IPS-15b (cell line): ENCODE results near the gene SNX9.

Experiments used
- H3K27me3 ChIP-seq: one replicate; pipeline ENCODE4 v1.6.1; 2013; ENCODE audit warnings: low read length; ENCODE audit not compliant: control insufficient read depth, insufficient read depth
- H3K36me3 ChIP-seq: one replicate; pipeline ENCODE4 v1.6.1; 2013; ENCODE audit warnings: low read length; ENCODE audit not compliant: control insufficient read depth, insufficient read depth
- H3K4me1 ChIP-seq: one replicate; pipeline ENCODE4 v1.6.1; 2013; ENCODE audit warnings: mild to moderate bottlenecking, low read length; ENCODE audit not compliant: control insufficient read depth, insufficient read depth
- H3K4me3 ChIP-seq: one replicate; pipeline ENCODE4 v1.5.1; 2013; ENCODE audit warnings: low read depth, low read length
- H3K9ac ChIP-seq: one replicate; pipeline ENCODE4 v1.6.1; 2013; ENCODE audit warnings: low read depth, mild to moderate bottlenecking, low read length
- H3K9me3 ChIP-seq: one replicate; pipeline ENCODE4 v1.6.1; 2013; ENCODE audit warnings: mild to moderate bottlenecking, low read length; ENCODE audit not compliant: control insufficient read depth, insufficient read depth

The SNX9 gene

GRCh38 chr6:157823001-157823527 is at the start of gene SNX9:
Gene SNX9, plus strand, starts transcription at chr6:157823246. Its CDS starts 189 bp downstream, at chr6:157823435.
- Histone ChIP-seq H3K4me3 (peak within 1 kb of the TSS; percentile 72), H3K9me3 (no peaks in the 10 kb centered on the region), H3K4me1 (peaks cover 6% of the 10 kb centered on the region), H3K36me3 (no peaks in the 10 kb centered on the region), H3K27me3 (peaks cover 6% of the 10 kb centered on the region), H3K9ac (peak within 1 kb of the TSS; percentile 38)

GRCh38 chr6:157773248-157773773 is 49.7 kb upstream of the SNX9 start:
- Histone ChIP-seq H3K4me1 (peaks cover 5% of the 10 kb centered on the region), H3K4me3 (no peak overlapping the region)

GRCh38 chr6:157774153-157775135 is 48.6 kb upstream of the SNX9 start:
- Histone ChIP-seq H3K9me3 (no peaks in the 10 kb centered on the region), H3K36me3 (no peaks in the 10 kb centered on the region), H3K4me3 (no peak overlapping the region), H3K9ac (no peak overlapping the region), H3K4me1 (peaks cover 5% of the 10 kb centered on the region), H3K27me3 (no peaks in the 10 kb centered on the region)

More at GRCh38 chr6:157773248-157773773, 49.7 kb upstream of the SNX9 start:
- H3K9ac ChIP-seq: no peak overlapping the region
- H3K9me3 ChIP-seq: no peaks in the 10 kb centered on the region
- H3K27me3 ChIP-seq: no peaks in the 10 kb centered on the region
- H3K36me3 ChIP-seq: no peaks in the 10 kb centered on the region

- no peaks in the 10 kb centered on the region for H3K36me3 ChIP-seq
- H3K9ac ChIP-seq: no peak overlapping the region
- H3K27me3 ChIP-seq: no peaks in the 10 kb centered on the region
- H3K4me1 ChIP-seq: peaks cover 5% of the 10 kb centered on the region
- H3K4me3 ChIP-seq: no peak overlapping the region
- no peaks in the 10 kb centered on the region for H3K9me3 ChIP-seq
These were observed 47.7 kb upstream of the SNX9 start for GRCh38 chr6:157775376-157775775.

- peaks cover 5% of the 10 kb centered on the region for H3K4me1 ChIP-seq
- no peak overlapping the region for H3K9ac ChIP-seq
- no peak overlapping the region for H3K4me3 ChIP-seq
- H3K27me3 ChIP-seq: no peaks in the 10 kb centered on the region
- no peaks in the 10 kb centered on the region for H3K9me3 ChIP-seq
- no peaks in the 10 kb centered on the region for H3K36me3 ChIP-seq
These were observed 45.7 kb upstream of the SNX9 start for GRCh38 chr6:157777344-157777743.

- H3K4me1 ChIP-seq: peaks cover 2% of the 10 kb centered on the region
- H3K9ac ChIP-seq: no peak overlapping the region
- H3K27me3 ChIP-seq: no peaks in the 10 kb centered on the region
- no peaks in the 10 kb centered on the region for H3K9me3 ChIP-seq
- no peaks in the 10 kb centered on the region for H3K36me3 ChIP-seq
- no peak overlapping the region for H3K4me3 ChIP-seq
These were observed 44.3 kb upstream of the SNX9 start for GRCh38 chr6:157778719-157779118.

GRCh38 chr6:157779705-157780604 is 43.1 kb upstream of the SNX9 start:
- H3K4me1 ChIP-seq: no peaks in the 10 kb centered on the region
- no peaks in the 10 kb centered on the region for H3K36me3 ChIP-seq
- no peaks in the 10 kb centered on the region for H3K27me3 ChIP-seq
- H3K4me3 ChIP-seq: no peak overlapping the region
- H3K9me3 ChIP-seq: no peaks in the 10 kb centered on the region
- no peak overlapping the region for H3K9ac ChIP-seq

- H3K4me3 ChIP-seq: no peak overlapping the region
- no peaks in the 10 kb centered on the region for H3K36me3 ChIP-seq
- H3K27me3 ChIP-seq: no peaks in the 10 kb centered on the region
- H3K9me3 ChIP-seq: no peaks in the 10 kb centered on the region
- H3K9ac ChIP-seq: no peak overlapping the region
- no peaks in the 10 kb centered on the region for H3K4me1 ChIP-seq
These were observed 37.4 kb upstream of the SNX9 start for GRCh38 chr6:157785636-157786035.

- no peak overlapping the region for H3K9ac ChIP-seq
These were observed 36.8 kb upstream of the SNX9 start for GRCh38 chr6:157786221-157786620.

GRCh38 chr6:157787080-157787479 is 36.0 kb upstream of the SNX9 start:
- Histone ChIP-seq H3K27me3 (no peaks in the 10 kb centered on the region), H3K9ac (no peak overlapping the region), H3K4me3 (no peak overlapping the region), H3K9me3 (no peaks in the 10 kb centered on the region), H3K36me3 (no peaks in the 10 kb centered on the region), H3K4me1 (no peaks in the 10 kb centered on the region)

More at GRCh38 chr6:157786221-157786620, 36.8 kb upstream of the SNX9 start:
- Histone ChIP-seq H3K4me3 (no peak overlapping the region), H3K27me3 (no peaks in the 10 kb centered on the region), H3K9me3 (no peaks in the 10 kb centered on the region), H3K4me1 (no peaks in the 10 kb centered on the region), H3K36me3 (no peaks in the 10 kb centered on the region)

- H3K27me3 ChIP-seq: no peaks in the 10 kb centered on the region
- H3K36me3 ChIP-seq: no peaks in the 10 kb centered on the region
- H3K9ac ChIP-seq: no peak overlapping the region
- H3K9me3 ChIP-seq: no peaks in the 10 kb centered on the region
- H3K4me3 ChIP-seq: no peak overlapping the region
- no peaks in the 10 kb centered on the region for H3K4me1 ChIP-seq
These were observed 34.9 kb upstream of the SNX9 start for GRCh38 chr6:157788180-157788579.
